Suprapubic skin (tissue), 4 donors: Measurements from ENCODE around the gene PCNX2. TPM values are rescaled to one million over a fixed set of nuclear protein-coding genes. Genes with fewer than 3 reads are reported as not detected.

Experiments
- DNase-seq, 2 donors: peaks; one replicate each; pipeline ENCODE4 v3.0.0-alpha.2; 2019; ENCODE audit warnings: low spot score in 2 of 2
- H3K27ac ChIP-seq: fragments of 200-600 bp; sonication (generic); one replicate; pipeline ENCODE4 v1.5.1; 2019
- H3K27me3 ChIP-seq: fragments of 200-600 bp; sonication (generic); one replicate; pipeline ENCODE4 v1.5.1; 2019
- H3K36me3 ChIP-seq: fragments of 200-600 bp; sonication (generic); one replicate; pipeline ENCODE4 v1.5.1; 2019
- H3K4me1 ChIP-seq: fragments of 200-600 bp; sonication (generic); one replicate; pipeline ENCODE4 v1.5.1; 2019
- H3K4me3 ChIP-seq: fragments of 200-600 bp; sonication (generic); one replicate; pipeline ENCODE4 v1.5.1; 2019; ENCODE audit warnings: mild to moderate bottlenecking
- H3K9me3 ChIP-seq: fragments of 200-600 bp; sonication (generic); one replicate; pipeline ENCODE4 v1.5.1; 2019
- CTCF ChIP-seq, 2 donors: fragments of 200-600 bp in 1 of 2; fragments of 450-650 bp in 1 of 2; sonication (generic) in 1 of 2; IDR thresholded peaks; one replicate each; pipeline ENCODE4 v1.5.1; 2016 to 2019; ENCODE audit warnings: antibody characterized with exemption in 2 of 2, mild to moderate bottlenecking in 1 of 2, moderate library complexity in 1 of 2
- EP300 ChIP-seq: sonication (generic); formaldehyde crosslinking; IDR thresholded peaks from one replicate; pipeline ENCODE4 v1.6.1; 2017; ENCODE audit warnings: antibody characterized with exemption
- POLR2A ChIP-seq, 2 donors: fragments of 450-650 bp; IDR thresholded peaks; one replicate each; pipeline ENCODE4 v1.6.1; 2017; ENCODE audit warnings: antibody characterized with exemption in 2 of 2, mild to moderate bottlenecking in 2 of 2, moderate library complexity in 2 of 2
- POLR2AphosphoS5 ChIP-seq, 3 donors: sonication (generic); formaldehyde crosslinking; IDR thresholded peaks; one replicate each; pipeline ENCODE4 v1.6.1; 2017; ENCODE audit warnings: antibody characterized with exemption in 3 of 3
- WGBS: methylation state at CpG from one replicate; pipeline ENCODE4 v1.1.5; 2018; 5-methylcytosine and 5-hydroxymethylcytosine counted together
- total RNA-seq, 4 donors: library from RNA; depleted of rRNA; stranded (reverse); fragments of >200 nt; gene quantifications; one replicate each; pipeline ENCODE4 v1.1.0, GENCODE V29; 2016

Gene PCNX2
- total RNA-seq, 4 donors from 2014 or later, result 8.9 to 21.4 (median 14.3) TPM

GRCh38 chr1:233261206-233261605 lies 34.3 kb downstream of the PCNX2 start:
- TF ChIP-seq CTCF (IDR thresholded peaks at IDR 0.05) (no peak), EP300 (no peak), POLR2AphosphoS5 (IDR thresholded peaks at IDR 0.05) (no peak), POLR2A (IDR thresholded peaks at IDR 0.05) (no peak)
- no peak overlapping the region for H3K27ac ChIP-seq
- no peak overlapping the region for H3K4me3 ChIP-seq
- no peak for DNase-seq
- no peaks in the 10 kb centered on the region for H3K9me3 ChIP-seq
- H3K4me1 ChIP-seq, result no peaks in the 10 kb centered on the region
- H3K36me3 ChIP-seq, result peaks cover 10% of the 10 kb centered on the region
- 90% methylated on average over 3 of the region's 3 CpGs for WGBS
- H3K27me3 ChIP-seq, result no peaks in the 10 kb centered on the region

- peaks cover 10% of the 10 kb centered on the region for H3K36me3 ChIP-seq
- no peaks in the 10 kb centered on the region for H3K9me3 ChIP-seq
- no peak for DNase-seq
- H3K4me3 ChIP-seq, result no peak overlapping the region
- peaks cover under 1% of the 10 kb centered on the region for H3K4me1 ChIP-seq
- no peaks in the 10 kb centered on the region for H3K27me3 ChIP-seq
- WGBS, result 93% methylated on average over 6 of the region's 6 CpGs
- H3K27ac ChIP-seq, result no peak overlapping the region
- TF ChIP-seq EP300, result no peak
- no peak for TF ChIP-seq POLR2AphosphoS5 (IDR thresholded peaks at IDR 0.05)
- no peak for TF ChIP-seq POLR2A (IDR thresholded peaks at IDR 0.05)
- TF ChIP-seq CTCF (IDR thresholded peaks at IDR 0.05), result no peak
Observed at GRCh38 chr1:233257786-233258185, 37.7 kb downstream of the PCNX2 start.

- no peak for DNase-seq
- TF ChIP-seq POLR2A (IDR thresholded peaks at IDR 0.05) (no peak), POLR2AphosphoS5 (IDR thresholded peaks at IDR 0.05) (no peak), EP300 (no peak), CTCF (IDR thresholded peaks at IDR 0.05) (no peak)
- Histone ChIP-seq H3K4me1 (peaks cover 5% of the 10 kb centered on the region), H3K36me3 (peaks cover 10% of the 10 kb centered on the region), H3K27me3 (no peaks in the 10 kb centered on the region), H3K9me3 (no peaks in the 10 kb centered on the region), H3K27ac (no peak overlapping the region), H3K4me3 (no peak overlapping the region)
- 86% methylated on average over 2 of the region's 2 CpGs for WGBS
Observed at GRCh38 chr1:233256789-233257188, 38.7 kb downstream of the PCNX2 start.

GRCh38 chr1:233256191-233256590 lies 39.3 kb downstream of the PCNX2 start:
- Histone ChIP-seq H3K9me3 (no peaks in the 10 kb centered on the region), H3K4me3 (no peak overlapping the region), H3K27me3 (no peaks in the 10 kb centered on the region), H3K36me3 (peaks cover 10% of the 10 kb centered on the region), H3K4me1 (peaks cover 5% of the 10 kb centered on the region), H3K27ac (no peak overlapping the region)
- DNase-seq, result no peak
- TF ChIP-seq EP300, result no peak
- WGBS, result 67% methylated on average over 1 of the region's 1 CpG

GRCh38 chr1:233255145-233255544 lies 40.4 kb downstream of the PCNX2 start:
- WGBS, result 92% methylated on average over 5 of the region's 5 CpGs
- H3K9me3 ChIP-seq, result no peaks in the 10 kb centered on the region
- no peak overlapping the region for H3K4me3 ChIP-seq
- H3K4me1 ChIP-seq, result peaks cover 5% of the 10 kb centered on the region
- no peak overlapping the region for H3K27ac ChIP-seq
- TF ChIP-seq POLR2A (IDR thresholded peaks at IDR 0.05) (no peak), CTCF (IDR thresholded peaks at IDR 0.05) (no peak), POLR2AphosphoS5 (IDR thresholded peaks at IDR 0.05) (no peak), EP300 (no peak)
- no peak for DNase-seq
- H3K36me3 ChIP-seq, result peaks cover 10% of the 10 kb centered on the region
- no peaks in the 10 kb centered on the region for H3K27me3 ChIP-seq

GRCh38 chr1:233253832-233254331 lies 41.6 kb downstream of the PCNX2 start:
- WGBS, result 62% methylated on average over 1 of the region's 1 CpG
- TF ChIP-seq POLR2A (IDR thresholded peaks at IDR 0.05) (no peak), POLR2AphosphoS5 (IDR thresholded peaks at IDR 0.05) (no peak), EP300 (no peak), CTCF (IDR thresholded peaks at IDR 0.05) (no peak)
- peaks cover 8% of the 10 kb centered on the region for H3K36me3 ChIP-seq

More at GRCh38 chr1:233253832-233254331, 41.6 kb downstream of the PCNX2 start:
- no peak overlapping the region for H3K4me3 ChIP-seq
- H3K9me3 ChIP-seq, result no peaks in the 10 kb centered on the region
- H3K27me3 ChIP-seq, result no peaks in the 10 kb centered on the region
- no peak for DNase-seq
- H3K27ac ChIP-seq, result no peak overlapping the region
- peaks cover 5% of the 10 kb centered on the region for H3K4me1 ChIP-seq
